Erythroblast (primary cell): Measurements from ENCODE around the gene OTOGL.

Experiments
- GATA1 ChIP-seq: IDR thresholded peaks from 2 replicates; pipeline ENCODE4 v1.6.1; 2011; ENCODE audit warnings: low read depth, mild to moderate bottlenecking, control low read depth, low read length, moderate library complexity
- POLR2A ChIP-seq: IDR thresholded peaks from 2 replicates; pipeline ENCODE4 v1.6.1; 2011; ENCODE audit warnings: mild to moderate bottlenecking, low read length

DNA sequence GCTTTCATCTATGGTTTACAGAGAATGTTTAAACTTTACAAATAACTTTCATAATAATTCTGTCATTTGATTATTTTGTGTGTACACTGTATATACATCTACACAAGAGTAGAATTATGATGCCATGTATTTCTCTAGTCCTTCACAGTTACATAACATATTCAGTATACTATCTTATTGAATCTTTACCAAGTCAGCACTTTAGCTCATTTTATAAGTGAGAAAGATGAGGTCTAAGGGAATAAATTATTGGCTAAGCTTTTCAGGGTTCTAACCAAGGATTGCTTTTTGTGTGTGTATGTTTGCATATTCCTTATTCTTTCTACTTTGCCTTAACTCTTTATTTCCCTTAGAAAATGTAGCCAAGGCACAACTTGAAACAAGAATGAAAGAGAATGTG is 260.4 kb downstream of the OTOGL start:
- TF ChIP-seq POLR2A (no peak), GATA1 (no peak)
